SK-N-SH (cell line): ENCODE measurements around the gene ARRDC2. TPM values are rescaled to one million over a fixed set of nuclear protein-coding genes. Genes with fewer than 3 reads are reported as not detected.
A peak's percentile ranks its signal among the peaks of the same experiment; 100 is the strongest.

ENCODE experiments used
- CTCF ChIA-PET: fragments of 300-600, 350-600 bp; formaldehyde crosslinking; extraction: SDS; loops from one replicate; lab custom pipeline; 2021; lab: Yijun Ruan, JAX
- POLR2A ChIA-PET: fragments of 350-600 bp; sonication (Branson Sonifier 250); formaldehyde crosslinking; extraction: SDS; loops from one replicate; lab custom pipeline; 2020; ENCODE audit warnings: antibody characterized with exemption, inconsistent platforms; lab: Yijun Ruan, JAX
- DNase-seq: peaks from one replicate; pipeline ENCODE4 v3.0.0; 2012
- H2AFZ ChIP-seq: fragments of 200-600 bp; sonication (generic); 2 replicates; pipeline ENCODE4 v1.8.1; 2016; ENCODE audit warnings: antibody characterized with exemption, mild to moderate bottlenecking, low read depth
- H3F3A ChIP-seq: fragments of 200-600 bp; sonication (generic); replicated peaks from 2 replicates; pipeline ENCODE3; 2016; ENCODE audit warnings: antibody characterized with exemption, mild to moderate bottlenecking; ENCODE audit not compliant: insufficient read depth
- H3K27ac ChIP-seq, 2 experiments: fragments of 200-500 bp in 1 of 2; fragments of 200-600 bp in 1 of 2; sonication (Bioruptor generic) in 1 of 2; sonication (generic), shearing (Covaris generic) in 1 of 2; 2 replicates each; pipeline versions ENCODE4 v1.5.1 to v1.6.1; 2014 to 2016; ENCODE audit warnings: low read depth in 2 of 2, inconsistent platforms in 1 of 2, low read length in 1 of 2, mild to moderate bottlenecking in 1 of 2, mixed read lengths in 1 of 2
- H3K27me3 ChIP-seq: fragments of 200-600 bp; sonication (generic), shearing (Covaris generic); 2 replicates; pipeline ENCODE4 v1.6.1; 2016; ENCODE audit warnings: mixed run types; ENCODE audit not compliant: insufficient read depth
- H3K36me3 ChIP-seq, 2 experiments: fragments of 200-500 bp in 1 of 2; fragments of 200-600 bp in 1 of 2; sonication (Bioruptor generic) in 1 of 2; sonication (generic) in 1 of 2; replicated peaks in 1 of 2; 2 replicates each; pipeline versions ENCODE3 to v1.5.1; 2014 to 2016; ENCODE audit warnings: low read length in 1 of 2, mild to moderate bottlenecking in 1 of 2; ENCODE audit not compliant: insufficient read depth in 2 of 2, control insufficient read depth in 1 of 2
- H3K4me1 ChIP-seq, 2 experiments: fragments of 200-500 bp in 1 of 2; fragments of 200-600 bp in 1 of 2; sonication (Bioruptor generic) in 1 of 2; sonication (generic), shearing (Covaris generic) in 1 of 2; 2 replicates each; pipeline versions ENCODE4 v1.5.1 to v1.6.1; 2014 to 2016; ENCODE audit warnings: low read depth in 1 of 2, low read length in 1 of 2, mixed run types in 1 of 2; ENCODE audit not compliant: insufficient read depth in 2 of 2, control insufficient read depth in 1 of 2
- H3K4me2 ChIP-seq: fragments of 200-600 bp; sonication (generic), shearing (Covaris generic); 2 replicates; pipeline ENCODE4 v1.6.1; 2017; ENCODE audit warnings: mixed run types
- H3K4me3 ChIP-seq, 2 experiments: fragments of 200-500 bp in 1 of 2; fragments of 200-600 bp in 1 of 2; sonication (Bioruptor generic) in 1 of 2; sonication (generic), shearing (Covaris generic) in 1 of 2; 2 replicates each; pipeline versions ENCODE4 v1.5.1 to v1.8.1; 2014 to 2016; ENCODE audit warnings: low read depth in 2 of 2, inconsistent platforms in 1 of 2, low read length in 1 of 2, mild to moderate bottlenecking in 1 of 2, mixed read lengths in 1 of 2, moderate library complexity in 1 of 2
- H3K79me2 ChIP-seq: fragments of 200-600 bp; sonication (generic); 2 replicates; pipeline ENCODE4 v1.8.1; 2017; ENCODE audit warnings: mild to moderate bottlenecking; ENCODE audit not compliant: insufficient read depth
- H3K9ac ChIP-seq: fragments of 200-600 bp; sonication (generic); 2 replicates; pipeline ENCODE4 v1.6.1; 2017; ENCODE audit warnings: mixed run types
- H3K9me2 ChIP-seq: fragments of 200-600 bp; sonication (generic); 2 replicates; pipeline ENCODE4 v1.6.1; 2017; ENCODE audit warnings: mixed run types
- H3K9me3 ChIP-seq: fragments of 200-600 bp; sonication (generic); 2 replicates; pipeline ENCODE4 v1.6.1; 2017; ENCODE audit warnings: mixed run types, mild to moderate bottlenecking, moderate library complexity
- H4K20me1 ChIP-seq: fragments of 200-600 bp; sonication (generic); 2 replicates; pipeline ENCODE4 v1.6.1; 2017; ENCODE audit warnings: mild to moderate bottlenecking, mixed run types; ENCODE audit not compliant: insufficient read depth
- CHD2 ChIP-seq: fragments of 150-350 bp; IDR thresholded peaks from 2 replicates; pipeline ENCODE4 v1.6.1; 2018; ENCODE audit warnings: low read length; ENCODE audit not compliant: partially characterized antibody
- ELF1 ChIP-seq: IDR thresholded peaks from 2 replicates; pipeline ENCODE4 v1.4.0; 2012
- EP300 ChIP-seq, 2 experiments: IDR thresholded peaks; 2 replicates each; pipeline versions ENCODE4 v1.4.0 to v1.6.1; 2012; ENCODE audit warnings: borderline replicate concordance in 1 of 2, low read depth in 1 of 2, low read length in 1 of 2
- EZH2phosphoT487 ChIP-seq: fragments of 200-600 bp; sonication (generic); IDR thresholded peaks from 2 replicates; pipeline ENCODE4 v1.6.1; 2017; ENCODE audit warnings: low read depth, mixed run types, mild to moderate bottlenecking, antibody characterized with exemption, moderate library complexity, borderline replicate concordance
- FOSL2 ChIP-seq: IDR thresholded peaks from 2 replicates; pipeline ENCODE4 v1.4.0; 2012; ENCODE audit warnings: low read depth, mild to moderate bottlenecking, moderate library complexity, borderline replicate concordance
- GABPA ChIP-seq: IDR thresholded peaks from 2 replicates; pipeline ENCODE4 v1.4.0; 2012; ENCODE audit warnings: low read depth, mild to moderate bottlenecking
- GATA2 ChIP-seq: sonication (generic); formaldehyde crosslinking; IDR thresholded peaks from 2 replicates; pipeline ENCODE4 v1.5.0; 2020; ENCODE audit warnings: mild to moderate bottlenecking, missing genetic modification reagents
- JUND ChIP-seq: IDR thresholded peaks from 2 replicates; pipeline ENCODE4 v1.4.0; 2012
- MEF2A ChIP-seq: IDR thresholded peaks from 2 replicates; pipeline ENCODE4 v1.4.0; 2012; ENCODE audit warnings: low read depth, borderline replicate concordance
- MXI1 ChIP-seq: IDR thresholded peaks from 2 replicates; pipeline ENCODE4 v1.6.1; 2012; ENCODE audit warnings: mild to moderate bottlenecking, low read depth, low read length, improper control_type of control experiment
- NFIC ChIP-seq: IDR thresholded peaks from 2 replicates; pipeline ENCODE4 v1.4.0; 2012; ENCODE audit warnings: borderline replicate concordance
- NRF1 ChIP-seq: IDR thresholded peaks from 2 replicates; pipeline ENCODE4 v1.6.1; 2012; ENCODE audit warnings: low read depth, mild to moderate bottlenecking, low read length
- RAD21 ChIP-seq: IDR thresholded peaks from 2 replicates; pipeline ENCODE4 v1.6.1; 2012; ENCODE audit warnings: mild to moderate bottlenecking, low read length
- RCOR1 ChIP-seq: fragments of 150-350 bp; IDR thresholded peaks from 2 replicates; pipeline ENCODE4 v1.6.1; 2017; ENCODE audit warnings: antibody characterized with exemption, low read length
- RFX5 ChIP-seq: IDR thresholded peaks from 2 replicates; pipeline ENCODE4 v1.6.1; 2012; ENCODE audit warnings: mild to moderate bottlenecking, improper control_type of control experiment, low read length
- RXRA ChIP-seq: IDR thresholded peaks from 2 replicates; pipeline ENCODE4 v1.4.0; 2012; ENCODE audit warnings: low read depth, mild to moderate bottlenecking, borderline replicate concordance
- SIN3A ChIP-seq: IDR thresholded peaks from 2 replicates; pipeline ENCODE4 v1.6.1; 2012; ENCODE audit warnings: low read depth, mild to moderate bottlenecking, low read length, moderate library complexity, borderline replicate concordance
- SMC3 ChIP-seq: IDR thresholded peaks from 2 replicates; pipeline ENCODE4 v1.6.1; 2012; ENCODE audit warnings: low read depth, low read length, improper control_type of control experiment
- TCF12 ChIP-seq: IDR thresholded peaks from 2 replicates; pipeline ENCODE4 v1.4.0; 2012
- WGBS: methylation state at CpG from one replicate; pipeline ENCODE4 v1.1.6; 2017; ENCODE audit warnings: low lambda C conversion rate; 5-methylcytosine and 5-hydroxymethylcytosine counted together
- polyA plus RNA-seq, 3 experiments: library from polyadenylated mRNA; depleted of rRNA; stranded (reverse); fragments of >200 nt; gene quantifications; 2 replicates each; pipeline ENCODE4 v1.2.3, GENCODE V29; 2012
- TF ChIP-seq, protein P1 (sequence below): IDR thresholded peaks from 2 replicates; pipeline ENCODE4 v1.6.1; 2012; ENCODE audit warnings: mild to moderate bottlenecking, low read depth, low read length, moderate library complexity
- TF ChIP-seq, protein P2 (sequence below): fragments of 200-600 bp; sonication (generic); IDR thresholded peaks from 2 replicates; pipeline ENCODE4 v1.6.1; 2017; ENCODE audit warnings: antibody characterized with exemption, mild to moderate bottlenecking, moderate library complexity
- TF ChIP-seq, protein P3 (sequence below): IDR thresholded peaks from 2 replicates; pipeline ENCODE4; 2012
- TF ChIP-seq, protein P4 (sequence below): IDR thresholded peaks from 2 replicates; pipeline ENCODE4 v1.4.0; 2012; ENCODE audit warnings: low read depth, borderline replicate concordance
- TF ChIP-seq, protein P5 (sequence below): IDR thresholded peaks from 2 replicates; pipeline ENCODE4 v1.4.0; 2012; ENCODE audit warnings: low read depth

Gene ARRDC2
- polyA plus RNA-seq, 1 of the 3 experiments (the other 2 are of a cell fraction) = 5.5 TPM

DNA sequence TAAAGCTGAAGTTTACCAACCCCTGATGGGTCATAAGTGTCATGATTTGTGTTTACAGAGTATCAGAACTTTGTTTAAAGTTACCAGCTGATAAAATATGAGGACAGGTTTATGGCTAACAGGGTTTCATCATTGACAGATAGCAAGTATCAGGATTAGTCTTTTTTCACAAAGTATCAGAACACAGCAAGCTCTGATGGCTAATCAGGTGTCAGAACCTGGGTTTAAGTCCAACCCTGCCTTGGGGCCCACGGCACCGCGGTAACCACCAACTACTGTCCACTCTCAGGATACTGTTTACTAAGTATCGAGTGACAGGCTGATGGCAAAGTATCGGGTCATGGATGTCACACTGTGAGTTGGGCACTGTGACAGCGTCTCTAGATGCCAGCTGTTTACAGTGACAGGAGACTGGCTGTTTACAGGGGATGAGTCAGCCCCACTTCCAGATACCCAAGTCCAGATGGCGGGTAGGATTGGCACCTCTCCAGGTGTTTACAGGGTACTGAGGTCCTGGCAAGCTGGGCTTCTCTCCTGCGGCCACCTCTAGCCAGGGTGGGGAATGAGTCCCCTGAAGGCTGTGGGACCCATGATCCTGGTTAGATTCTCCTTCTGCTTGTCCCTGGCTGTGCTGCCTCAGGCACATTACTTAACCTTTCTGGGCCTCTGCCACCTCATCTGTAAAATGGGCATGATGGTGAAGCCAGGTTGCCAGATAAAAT is 21.8 kb downstream of the ARRDC2 start:
- Histone ChIP-seq H3F3A (peaks cover 3% of the 10 kb centered on the region), H3K79me2 (no peaks in the 10 kb centered on the region), H3K9me3 (no peaks in the 10 kb centered on the region), H3K4me2 (no peak overlapping the region), H3K27ac (no peak overlapping the region), H3K36me3 (no peaks in the 10 kb centered on the region), H3K4me1 (peaks cover 6 to 7% of the 10 kb centered on the region in 2 experiments; a peak in 3 of 4 replicates), H4K20me1 (no peaks in the 10 kb centered on the region), H3K9ac (no peak overlapping the region), H3K9me2 (no peaks in the 10 kb centered on the region), H3K27me3 (no peaks in the 10 kb centered on the region), H3K4me3 (no peak overlapping the region), H2AFZ (no peak overlapping the region)
- ChIA-PET CTCF (interaction anchor here (1.1 to 2.2 kb wide), 4 partner anchors 19 to 30 kb away, joined by 4 to 10 read pairs (median 6); partner anchors contain the start of gene ARRDC2), POLR2A (no interaction called here)
- WGBS = 14% methylated on average over 7 of the region's 8 CpGs
- DNase-seq = peak; percentile 66
- no peak for TF ChIP-seq RXRA
- TF ChIP-seq, protein P1, sequence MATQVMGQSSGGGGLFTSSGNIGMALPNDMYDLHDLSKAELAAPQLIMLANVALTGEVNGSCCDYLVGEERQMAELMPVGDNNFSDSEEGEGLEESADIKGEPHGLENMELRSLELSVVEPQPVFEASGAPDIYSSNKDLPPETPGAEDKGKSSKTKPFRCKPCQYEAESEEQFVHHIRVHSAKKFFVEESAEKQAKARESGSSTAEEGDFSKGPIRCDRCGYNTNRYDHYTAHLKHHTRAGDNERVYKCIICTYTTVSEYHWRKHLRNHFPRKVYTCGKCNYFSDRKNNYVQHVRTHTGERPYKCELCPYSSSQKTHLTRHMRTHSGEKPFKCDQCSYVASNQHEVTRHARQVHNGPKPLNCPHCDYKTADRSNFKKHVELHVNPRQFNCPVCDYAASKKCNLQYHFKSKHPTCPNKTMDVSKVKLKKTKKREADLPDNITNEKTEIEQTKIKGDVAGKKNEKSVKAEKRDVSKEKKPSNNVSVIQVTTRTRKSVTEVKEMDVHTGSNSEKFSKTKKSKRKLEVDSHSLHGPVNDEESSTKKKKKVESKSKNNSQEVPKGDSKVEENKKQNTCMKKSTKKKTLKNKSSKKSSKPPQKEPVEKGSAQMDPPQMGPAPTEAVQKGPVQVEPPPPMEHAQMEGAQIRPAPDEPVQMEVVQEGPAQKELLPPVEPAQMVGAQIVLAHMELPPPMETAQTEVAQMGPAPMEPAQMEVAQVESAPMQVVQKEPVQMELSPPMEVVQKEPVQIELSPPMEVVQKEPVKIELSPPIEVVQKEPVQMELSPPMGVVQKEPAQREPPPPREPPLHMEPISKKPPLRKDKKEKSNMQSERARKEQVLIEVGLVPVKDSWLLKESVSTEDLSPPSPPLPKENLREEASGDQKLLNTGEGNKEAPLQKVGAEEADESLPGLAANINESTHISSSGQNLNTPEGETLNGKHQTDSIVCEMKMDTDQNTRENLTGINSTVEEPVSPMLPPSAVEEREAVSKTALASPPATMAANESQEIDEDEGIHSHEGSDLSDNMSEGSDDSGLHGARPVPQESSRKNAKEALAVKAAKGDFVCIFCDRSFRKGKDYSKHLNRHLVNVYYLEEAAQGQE = no peak
- peak; percentile 57; the same call in 1 of the 2 replicates for TF ChIP-seq TCF12
- TF ChIP-seq ELF1 = no peak
- no peak; the same call in 1 of the 2 replicates for TF ChIP-seq RCOR1
- TF ChIP-seq FOSL2 = peak; percentile 22; the same call in 1 of the 2 replicates
- TF ChIP-seq, protein P2, sequence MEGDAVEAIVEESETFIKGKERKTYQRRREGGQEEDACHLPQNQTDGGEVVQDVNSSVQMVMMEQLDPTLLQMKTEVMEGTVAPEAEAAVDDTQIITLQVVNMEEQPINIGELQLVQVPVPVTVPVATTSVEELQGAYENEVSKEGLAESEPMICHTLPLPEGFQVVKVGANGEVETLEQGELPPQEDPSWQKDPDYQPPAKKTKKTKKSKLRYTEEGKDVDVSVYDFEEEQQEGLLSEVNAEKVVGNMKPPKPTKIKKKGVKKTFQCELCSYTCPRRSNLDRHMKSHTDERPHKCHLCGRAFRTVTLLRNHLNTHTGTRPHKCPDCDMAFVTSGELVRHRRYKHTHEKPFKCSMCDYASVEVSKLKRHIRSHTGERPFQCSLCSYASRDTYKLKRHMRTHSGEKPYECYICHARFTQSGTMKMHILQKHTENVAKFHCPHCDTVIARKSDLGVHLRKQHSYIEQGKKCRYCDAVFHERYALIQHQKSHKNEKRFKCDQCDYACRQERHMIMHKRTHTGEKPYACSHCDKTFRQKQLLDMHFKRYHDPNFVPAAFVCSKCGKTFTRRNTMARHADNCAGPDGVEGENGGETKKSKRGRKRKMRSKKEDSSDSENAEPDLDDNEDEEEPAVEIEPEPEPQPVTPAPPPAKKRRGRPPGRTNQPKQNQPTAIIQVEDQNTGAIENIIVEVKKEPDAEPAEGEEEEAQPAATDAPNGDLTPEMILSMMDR = no peak
- TF ChIP-seq SIN3A = 0 out of 2 replicates have a peak, but pooled peaks have one; percentile 50
- peak; percentile 43; the same call in 1 of the 2 replicates for TF ChIP-seq NFIC
- TF ChIP-seq MEF2A = no peak
- TF ChIP-seq GATA2 (CRISPR knock-in tag) = no peak
- TF ChIP-seq, protein P3, sequence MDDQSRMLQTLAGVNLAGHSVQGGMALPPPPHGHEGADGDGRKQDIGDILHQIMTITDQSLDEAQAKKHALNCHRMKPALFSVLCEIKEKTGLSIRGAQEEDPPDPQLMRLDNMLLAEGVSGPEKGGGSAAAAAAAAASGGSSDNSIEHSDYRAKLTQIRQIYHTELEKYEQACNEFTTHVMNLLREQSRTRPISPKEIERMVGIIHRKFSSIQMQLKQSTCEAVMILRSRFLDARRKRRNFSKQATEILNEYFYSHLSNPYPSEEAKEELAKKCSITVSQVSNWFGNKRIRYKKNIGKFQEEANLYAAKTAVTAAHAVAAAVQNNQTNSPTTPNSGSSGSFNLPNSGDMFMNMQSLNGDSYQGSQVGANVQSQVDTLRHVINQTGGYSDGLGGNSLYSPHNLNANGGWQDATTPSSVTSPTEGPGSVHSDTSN = peak; percentile 19; the same call in 1 of the 2 replicates
- no peak for TF ChIP-seq RFX5
- no peak for TF ChIP-seq RAD21
- TF ChIP-seq, protein P4, sequence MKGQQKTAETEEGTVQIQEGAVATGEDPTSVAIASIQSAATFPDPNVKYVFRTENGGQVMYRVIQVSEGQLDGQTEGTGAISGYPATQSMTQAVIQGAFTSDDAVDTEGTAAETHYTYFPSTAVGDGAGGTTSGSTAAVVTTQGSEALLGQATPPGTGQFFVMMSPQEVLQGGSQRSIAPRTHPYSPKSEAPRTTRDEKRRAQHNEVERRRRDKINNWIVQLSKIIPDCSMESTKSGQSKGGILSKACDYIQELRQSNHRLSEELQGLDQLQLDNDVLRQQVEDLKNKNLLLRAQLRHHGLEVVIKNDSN = no peak
- peak; percentile 47 for TF ChIP-seq CHD2
- no peak for TF ChIP-seq NRF1
- TF ChIP-seq SMC3 = no peak
- TF ChIP-seq JUND = no peak; the same call in 1 of the 2 replicates
- TF ChIP-seq EZH2phosphoT487 = no peak
- no peak for TF ChIP-seq GABPA
- 0 out of 2 replicates have a peak, but pooled peaks have one; percentile 33 for TF ChIP-seq MXI1
- TF ChIP-seq, protein P5, sequence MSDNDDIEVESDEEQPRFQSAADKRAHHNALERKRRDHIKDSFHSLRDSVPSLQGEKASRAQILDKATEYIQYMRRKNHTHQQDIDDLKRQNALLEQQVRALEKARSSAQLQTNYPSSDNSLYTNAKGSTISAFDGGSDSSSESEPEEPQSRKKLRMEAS = no peak
- TF ChIP-seq EP300 (IDR thresholded peaks at IDR 0.05; ENCODE audit: borderline replicate concordance in 1 of 2, low read depth in 1 of 2, low read length in 1 of 2) = no peak
